ENCODE results near the gene MDN1.

Gene MDN1

GRCh38 chr6:89703292-89703691 is 116.3 kb downstream of the MDN1 start:
- DNase-seq, result no peak

DNA sequence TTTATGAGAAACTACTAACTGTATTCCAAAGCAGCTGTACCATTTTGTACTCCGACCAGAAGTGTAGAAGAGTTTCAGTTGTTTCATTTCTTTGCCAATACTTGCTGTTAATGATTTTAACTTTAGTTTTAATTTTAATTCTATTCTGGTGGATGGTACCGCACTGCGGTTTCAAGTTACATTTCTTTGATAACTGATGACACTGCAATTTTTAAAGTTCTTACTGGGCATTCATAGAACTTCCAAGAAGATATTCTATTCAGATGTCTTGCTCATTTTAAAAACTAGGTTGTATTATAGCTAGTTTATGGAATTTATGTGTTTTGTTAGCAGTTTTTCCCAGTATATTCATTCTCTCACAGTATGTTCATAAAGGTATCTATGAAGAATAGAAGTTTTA is 117.2 kb downstream of the MDN1 start:
- no peak for DNase-seq

- no peak for DNase-seq
Observed at GRCh38 chr6:89695667-89696066, 123.9 kb downstream of the MDN1 start.

DNA sequence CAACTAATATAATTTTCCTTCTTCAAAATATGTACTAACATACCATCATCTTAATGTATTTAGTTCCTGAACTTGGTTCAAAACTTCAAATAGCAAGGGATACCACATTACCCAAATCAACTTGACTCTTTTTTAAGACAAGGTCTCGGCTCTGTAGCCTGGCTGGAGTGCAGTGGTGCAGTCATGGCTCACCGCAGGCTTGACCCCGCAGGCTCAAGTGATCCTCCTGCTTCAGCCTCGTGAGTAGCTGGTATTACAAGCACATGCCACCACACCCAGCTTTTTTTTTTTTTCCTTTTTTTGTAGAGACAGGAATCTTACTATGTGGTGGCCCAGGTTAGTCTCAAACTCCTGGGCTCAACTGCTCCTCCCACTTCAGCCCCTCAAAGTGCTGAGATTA is 125.2 kb downstream of the MDN1 start:
- no peak for DNase-seq

GRCh38 chr6:89693207-89693606 is 126.4 kb downstream of the MDN1 start:
- no peak for DNase-seq

- DNase-seq, result no peak
Observed at GRCh38 chr6:89692256-89692655, 127.3 kb downstream of the MDN1 start.

GRCh38 chr6:89690944-89691324 is 128.7 kb downstream of the MDN1 start:
- no peak for DNase-seq

DNA sequence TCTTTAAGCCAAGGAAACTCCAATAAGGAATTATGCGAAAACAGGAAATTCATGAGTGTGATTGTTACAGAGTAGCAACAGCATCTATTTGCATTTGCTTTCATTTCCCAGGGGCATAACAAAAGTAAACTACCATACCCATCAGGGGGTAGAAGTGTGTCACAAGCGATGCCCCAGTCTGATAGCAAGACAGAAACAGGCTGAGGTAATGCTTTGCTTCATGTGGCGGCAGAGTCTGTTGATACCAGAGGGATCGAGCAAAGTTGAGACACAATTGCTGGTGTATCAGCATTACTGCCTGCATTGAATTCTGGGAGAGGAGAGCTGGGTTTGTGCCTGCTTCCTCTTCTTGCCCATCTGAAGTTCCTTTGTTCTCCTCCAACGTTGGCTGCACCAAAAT is 129.9 kb downstream of the MDN1 start:
- peak in 49 of 58 donors; percentile 3 to 88 (median 49) for DNase-seq

DNA sequence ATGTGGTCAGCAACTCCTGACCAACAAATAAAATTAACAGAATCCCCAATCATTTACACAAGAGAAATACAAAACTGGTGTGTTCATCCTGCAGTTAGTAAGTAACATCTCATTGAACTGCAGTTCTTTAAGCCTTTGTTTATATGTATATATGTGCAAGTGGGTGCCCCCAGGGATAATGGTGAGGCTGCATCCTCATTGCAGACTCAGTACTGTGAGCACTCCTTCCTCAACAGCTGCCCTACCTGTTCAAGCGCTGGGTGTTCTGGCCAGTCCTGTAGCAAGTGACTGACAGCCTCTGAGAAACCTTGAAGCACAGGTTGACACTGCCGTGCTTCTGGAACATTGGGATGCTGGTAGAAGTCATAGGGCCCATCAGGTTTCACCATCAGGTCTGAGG is 131.3 kb downstream of the MDN1 start:
- no peak for DNase-seq

- DNase-seq, result no peak
Observed at GRCh38 chr6:89685311-89685710, 134.3 kb downstream of the MDN1 start.

- DNase-seq, result no peak
Observed at GRCh38 chr6:89682991-89683390, 136.6 kb downstream of the MDN1 start.

- DNase-seq, result no peak
Observed at GRCh38 chr6:89681983-89682564, 137.5 kb downstream of the MDN1 start.

- DNase-seq, result no peak
Observed at GRCh38 chr6:89680551-89680950, 139.0 kb downstream of the MDN1 start.

GRCh38 chr6:89680150-89680549 is 139.4 kb downstream of the MDN1 start:
- no peak for DNase-seq

- DNase-seq, result no peak
Observed at GRCh38 chr6:89679215-89680120, 140.1 kb downstream of the MDN1 start.

- DNase-seq, result no peak
Observed at GRCh38 chr6:89678531-89678930, 141.1 kb downstream of the MDN1 start.

DNA sequence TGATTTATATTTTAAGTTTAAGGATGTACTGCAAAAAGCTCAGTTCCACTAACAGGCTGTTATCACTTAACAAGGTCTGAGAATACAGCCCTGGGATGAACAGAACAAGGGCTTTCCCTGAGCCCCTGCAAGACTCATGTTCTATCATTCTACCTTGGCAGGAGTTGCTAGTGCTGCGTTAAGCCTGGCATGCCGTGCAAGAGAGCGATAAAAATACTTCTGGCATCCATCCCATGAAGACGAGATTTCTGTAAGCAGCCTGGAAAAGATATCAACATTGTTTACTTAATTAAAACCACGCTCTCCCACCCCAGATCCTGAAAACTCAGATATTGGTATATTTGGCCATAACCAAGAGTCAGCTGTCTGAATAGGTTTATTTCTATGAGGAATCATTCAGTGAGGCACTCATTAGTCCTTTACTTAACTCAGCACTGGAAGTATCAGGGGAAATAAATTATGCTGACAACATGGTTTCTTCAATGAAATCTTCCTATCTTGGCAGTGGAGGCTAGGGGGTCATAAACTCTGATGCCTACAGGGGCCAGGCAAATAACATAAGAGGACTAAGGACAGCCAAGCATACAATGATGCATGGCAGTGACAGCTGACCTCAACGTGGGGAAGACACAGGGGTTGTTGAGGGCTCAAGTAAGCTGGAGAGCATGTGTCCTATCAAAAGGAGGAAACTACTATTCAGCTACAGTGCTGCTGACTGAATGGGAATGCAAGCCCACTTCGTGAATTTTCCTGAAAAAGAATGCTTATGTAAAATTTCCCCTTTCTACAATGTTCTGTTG is 143.4 kb downstream of the MDN1 start:
- peak in 1 of 58 donors; percentile 7 for DNase-seq

GRCh38 chr6:89670935-89671565 is 148.5 kb downstream of the MDN1 start:
- no peak for DNase-seq

DNA sequence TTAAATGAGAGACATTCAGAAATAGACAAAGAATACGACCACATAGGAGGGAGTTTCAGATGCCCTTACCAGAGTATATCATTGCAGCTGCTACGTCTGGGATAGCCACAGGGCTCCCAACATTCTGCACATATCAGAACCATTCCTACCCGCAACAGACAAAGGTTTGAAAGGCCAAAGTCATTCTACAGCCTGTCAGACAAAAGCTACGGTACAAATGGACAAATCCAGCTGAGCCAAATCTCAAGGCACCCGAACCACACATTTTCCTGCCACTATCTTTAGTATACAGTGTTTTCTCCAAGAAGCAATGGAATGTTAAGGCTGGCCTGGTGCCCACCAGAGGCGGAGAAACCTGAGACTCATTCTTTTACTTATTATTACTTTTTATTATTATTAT is 150.6 kb downstream of the MDN1 start:
- no peak for DNase-seq

DNA sequence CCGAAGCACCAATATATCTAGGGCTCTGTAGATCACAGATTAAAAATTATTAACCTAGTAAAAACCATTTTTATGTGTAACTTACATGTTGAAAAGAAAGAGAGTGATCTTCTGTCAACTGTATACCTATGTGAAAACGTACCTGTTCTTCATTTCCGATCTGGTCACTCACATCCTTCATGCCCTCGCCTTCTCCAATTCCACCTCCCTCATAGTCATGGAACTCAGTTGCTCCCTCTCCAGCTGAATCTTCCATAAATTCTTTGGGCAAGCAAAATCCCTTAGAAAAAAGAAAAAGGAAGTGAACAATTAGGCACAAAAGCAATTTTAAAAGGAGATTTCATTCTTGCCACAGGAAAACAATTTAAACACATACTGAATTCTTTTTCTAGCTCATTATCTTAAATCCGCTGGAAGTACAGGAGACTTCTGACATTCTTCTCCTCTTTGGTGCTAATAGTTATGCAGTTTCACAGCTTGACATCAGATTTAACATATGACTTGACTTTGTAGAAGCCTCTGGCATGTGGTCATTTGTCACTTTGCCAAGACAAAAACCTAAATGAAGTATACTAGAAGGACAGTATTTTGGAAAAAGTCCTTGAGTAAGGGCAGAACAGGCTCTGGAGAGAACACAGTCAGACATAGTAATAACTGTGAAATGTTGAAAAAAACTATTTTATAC is 151.6 kb downstream of the MDN1 start:
- DNase-seq, result no peak

- no peak for DNase-seq
Observed at GRCh38 chr6:89662659-89663223, 156.9 kb downstream of the MDN1 start.

Measured in anterior cingulate cortex (tissue), 58 donors.